ENCODE data around the gene KLHL17. TPM values are rescaled to one million over a fixed set of nuclear protein-coding genes. Genes with fewer than 3 reads are reported as not detected.

The KLHL17 gene
- total and polyA plus RNA-seq, 9 of the 15 experiments (the other 6 are each of a cell fraction or from before 2014, with no cell fraction given), result 0.14 to 84.8 (median 13.0) TPM

DNA sequence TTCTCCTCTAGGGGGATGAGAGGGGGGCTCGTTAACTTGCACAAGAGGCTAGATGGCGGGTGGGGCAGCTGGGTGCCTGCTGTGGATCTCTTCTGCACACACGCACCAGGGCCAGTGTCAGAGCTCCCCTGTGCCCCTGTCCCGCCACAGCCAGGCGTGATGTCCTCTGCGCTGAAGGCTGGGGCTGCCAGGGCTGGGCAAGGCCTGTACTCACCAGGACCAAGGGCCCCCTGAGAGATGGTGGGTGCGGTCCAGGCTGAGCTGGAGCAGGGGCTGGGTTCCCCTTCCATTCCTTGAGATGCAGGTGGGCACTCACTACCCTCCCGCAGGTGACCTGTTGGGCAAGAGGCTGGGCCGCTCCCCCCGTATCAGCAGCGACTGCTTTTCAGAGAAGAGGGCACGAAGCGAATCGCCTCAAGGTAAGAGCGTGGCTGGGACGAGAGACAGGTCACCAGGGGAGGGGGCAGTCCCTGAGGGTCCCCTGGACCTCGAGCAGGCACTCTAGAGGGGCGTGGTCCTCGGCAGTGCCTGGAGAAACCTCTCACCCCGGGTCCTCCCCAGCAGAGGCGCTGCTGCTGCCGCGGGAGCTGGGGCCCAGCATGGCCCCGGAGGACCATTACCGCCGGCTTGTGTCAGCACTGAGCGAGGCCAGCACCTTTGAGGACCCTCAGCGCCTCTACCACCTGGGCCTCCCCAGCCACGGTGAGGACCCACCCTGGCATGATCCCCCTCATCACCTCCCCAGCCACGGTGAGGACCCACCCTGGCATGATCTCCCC lies 21.5 kb upstream of the KLHL17 start (continued):
- TF ChIP-seq MGA (IDR thresholded peaks at IDR 0.05) (peak; percentile 77), L3MBTL2 (IDR thresholded peaks at IDR 0.05) (peak; percentile 82), CTCFL (IDR thresholded peaks at IDR 0.05; ENCODE audit: borderline replicate concordance, insufficient read depth, low read depth, low read length, poor library complexity, severe bottlenecking) (peak; percentile 45)
- TF ChIP-seq, protein P1, sequence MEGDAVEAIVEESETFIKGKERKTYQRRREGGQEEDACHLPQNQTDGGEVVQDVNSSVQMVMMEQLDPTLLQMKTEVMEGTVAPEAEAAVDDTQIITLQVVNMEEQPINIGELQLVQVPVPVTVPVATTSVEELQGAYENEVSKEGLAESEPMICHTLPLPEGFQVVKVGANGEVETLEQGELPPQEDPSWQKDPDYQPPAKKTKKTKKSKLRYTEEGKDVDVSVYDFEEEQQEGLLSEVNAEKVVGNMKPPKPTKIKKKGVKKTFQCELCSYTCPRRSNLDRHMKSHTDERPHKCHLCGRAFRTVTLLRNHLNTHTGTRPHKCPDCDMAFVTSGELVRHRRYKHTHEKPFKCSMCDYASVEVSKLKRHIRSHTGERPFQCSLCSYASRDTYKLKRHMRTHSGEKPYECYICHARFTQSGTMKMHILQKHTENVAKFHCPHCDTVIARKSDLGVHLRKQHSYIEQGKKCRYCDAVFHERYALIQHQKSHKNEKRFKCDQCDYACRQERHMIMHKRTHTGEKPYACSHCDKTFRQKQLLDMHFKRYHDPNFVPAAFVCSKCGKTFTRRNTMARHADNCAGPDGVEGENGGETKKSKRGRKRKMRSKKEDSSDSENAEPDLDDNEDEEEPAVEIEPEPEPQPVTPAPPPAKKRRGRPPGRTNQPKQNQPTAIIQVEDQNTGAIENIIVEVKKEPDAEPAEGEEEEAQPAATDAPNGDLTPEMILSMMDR (IDR thresholded peaks at IDR 0.05 in 2 of 3, conservative IDR thresholded peaks at IDR 0.05 in 1 of 3; ENCODE audit: insufficient read depth in 2 of 3, low read depth in 1 of 3, low read length in 3 of 3), result peak; percentile 48 to 93 (median 54); a peak in 5 of 6 replicates
